GM23338 (cell line): Measurements from ENCODE around the gene NINJ2. TPM values are rescaled to one million over a fixed set of nuclear protein-coding genes. Genes with fewer than 3 reads are reported as not detected.
"Not testable (repeated sequence)": the region's sequence is repeated elsewhere in the genome, so short reads cannot be mapped to it uniquely, and the experiment has no call there.

Experiments used
- ATAC-seq: fragments of 200-7000 bp; cut with Tn5 transposase; 3 replicates; pipeline ENCODE4 v1.9.1; 2020
- DNase-seq: peaks from one replicate; pipeline ENCODE4 v3.0.0-alpha.2; 2015; ENCODE audit warnings: low spot score
- H2AFZ ChIP-seq: fragments of 200-600 bp; sonication (generic); 2 replicates; pipeline ENCODE4 v1.8.0; 2016; ENCODE audit warnings: antibody characterized with exemption, mild to moderate bottlenecking, moderate library complexity
- H3F3A ChIP-seq: fragments of 200-600 bp; sonication (generic); replicated peaks from 2 replicates; pipeline ENCODE4 v1.8.0; 2017; ENCODE audit warnings: antibody characterized with exemption, mixed run types, low read depth
- H3K27ac ChIP-seq: fragments of 200-600 bp; sonication (generic); 2 replicates; pipeline ENCODE4 v1.6.1; 2016; ENCODE audit warnings: low read depth
- H3K27me3 ChIP-seq: fragments of 200-600 bp; sonication (generic); 2 replicates; pipeline ENCODE4 v1.8.0; 2016; ENCODE audit warnings: mild to moderate bottlenecking, mixed run types, moderate library complexity; ENCODE audit not compliant: insufficient read depth
- H3K36me3 ChIP-seq: fragments of 200-600 bp; sonication (generic); 2 replicates; pipeline ENCODE4 v1.8.0; 2016; ENCODE audit warnings: mild to moderate bottlenecking; ENCODE audit not compliant: insufficient read depth
- H3K4me1 ChIP-seq: fragments of 200-600 bp; sonication (generic); 2 replicates; pipeline ENCODE4 v1.8.0; 2016; ENCODE audit warnings: mild to moderate bottlenecking, moderate library complexity; ENCODE audit not compliant: insufficient read depth
- H3K4me2 ChIP-seq: fragments of 200-600 bp; sonication (generic); 2 replicates; pipeline ENCODE4 v1.7.1; 2017; ENCODE audit warnings: mixed run types
- H3K4me3 ChIP-seq: fragments of 200-600 bp; sonication (generic); 2 replicates; pipeline ENCODE4 v1.6.1; 2016; ENCODE audit warnings: mixed run types
- H3K79me2 ChIP-seq: fragments of 200-600 bp; sonication (generic); replicated peaks from 2 replicates; pipeline ENCODE4 v1.8.0; 2017; ENCODE audit warnings: mild to moderate bottlenecking; ENCODE audit not compliant: insufficient read depth
- H3K9me2 ChIP-seq: fragments of 200-600 bp; sonication (generic); 2 replicates; pipeline ENCODE4 v1.8.0; 2017; ENCODE audit not compliant: insufficient read depth
- H4K20me1 ChIP-seq: fragments of 200-600 bp; sonication (generic); replicated peaks from 2 replicates; pipeline ENCODE4 v1.8.0; 2017; ENCODE audit warnings: mild to moderate bottlenecking; ENCODE audit not compliant: insufficient read depth
- H3K27ac Mint-ChIP-seq: 2 replicates; pipeline ENCODE4 v1.8.0; 2020; ENCODE audit warnings: inconsistent platforms, mild to moderate bottlenecking, moderate library complexity, mixed read lengths
- H3K27me3 Mint-ChIP-seq: 3 replicates; pipeline ENCODE4 v1.8.0; 2022; ENCODE audit warnings: low read depth, mild to moderate bottlenecking, moderate library complexity, mixed read lengths, inconsistent platforms; ENCODE audit not compliant: insufficient read depth, poor library complexity
- H3K36me3 Mint-ChIP-seq: 3 replicates; pipeline ENCODE4 v1.8.0; 2021; ENCODE audit warnings: low read depth, mild to moderate bottlenecking, inconsistent platforms, moderate library complexity, mixed read lengths
- H3K4me1 Mint-ChIP-seq: 3 replicates; pipeline ENCODE4 v1.8.0; 2020; ENCODE audit warnings: mild to moderate bottlenecking, inconsistent platforms, mixed read lengths
- H3K4me3 Mint-ChIP-seq: 3 replicates; pipeline ENCODE4 v1.8.0; 2021; ENCODE audit warnings: moderate library complexity, mild to moderate bottlenecking, inconsistent platforms, mixed read lengths
- H3K9me3 Mint-ChIP-seq: 3 replicates; pipeline ENCODE4 v1.8.0; 2020; ENCODE audit warnings: moderate library complexity, mild to moderate bottlenecking, inconsistent platforms, mixed read lengths
- CREB1 ChIP-seq: fragments of 250-450 bp; sonication (Bioruptor Pico); IDR thresholded peaks from 2 replicates; pipeline ENCODE4 v1.5.0; 2020; ENCODE audit warnings: low read depth, mild to moderate bottlenecking, moderate library complexity
- EZH2 ChIP-seq: fragments of 200-600 bp; sonication (generic); IDR thresholded peaks from one replicate; pipeline ENCODE4 v1.8.0; 2017; ENCODE audit warnings: antibody characterized with exemption, mild to moderate bottlenecking, low read depth; ENCODE audit not compliant: unreplicated experiment
- JUNB ChIP-seq: IDR thresholded peaks from one replicate; pipeline ENCODE4 v1.6.1; 2016; ENCODE audit warnings: antibody characterized with exemption; ENCODE audit not compliant: unreplicated experiment
- NANOG ChIP-seq: IDR thresholded peaks from 2 replicates; pipeline ENCODE4 v1.6.1; 2016; ENCODE audit warnings: antibody characterized with exemption, borderline replicate concordance
- POLR2AphosphoS5 ChIP-seq: IDR thresholded peaks from 2 replicates; pipeline ENCODE4 v1.6.1; 2016; ENCODE audit warnings: antibody characterized with exemption, low read depth
- STAT1 ChIP-seq: IDR thresholded peaks from one replicate; pipeline ENCODE4 v1.6.1; 2016; ENCODE audit warnings: antibody characterized with exemption; ENCODE audit not compliant: unreplicated experiment
- ZNF114 ChIP-seq: fragments of 250-450 bp; sonication (Bioruptor Pico); IDR thresholded peaks from 2 replicates; pipeline ENCODE4 v1.5.0; 2020; ENCODE audit warnings: mild to moderate bottlenecking, moderate library complexity
- ZNF331 ChIP-seq: fragments of 250-450 bp; sonication (Bioruptor Pico); IDR thresholded peaks from 2 replicates; pipeline ENCODE4 v1.5.0; 2020; ENCODE audit warnings: low read depth, mild to moderate bottlenecking, moderate library complexity
- polyA plus RNA-seq: library from polyadenylated mRNA; unstranded; fragments of >200 nt; fragmentation: Nextera tagmentation; extraction: Ambion mirVana; gene quantifications from 2 replicates; pipeline ENCODE4 v1.2.1, GENCODE V29; 2016
- total RNA-seq: library from RNA; depleted of rRNA; stranded (reverse); fragments of >200 nt; shearing (Covaris generic); gene quantifications from 2 replicates; pipeline ENCODE4 v1.2.3, GENCODE V29; 2014
- TF ChIP-seq, protein P1 (sequence below): IDR thresholded peaks from 2 replicates; pipeline ENCODE4 v1.6.1; 2016; ENCODE audit warnings: antibody characterized with exemption
- TF ChIP-seq, protein P2 (sequence below): IDR thresholded peaks from one replicate; pipeline ENCODE4 v1.6.1; 2018; ENCODE audit warnings: antibody characterized with exemption; ENCODE audit not compliant: unreplicated experiment

Gene NINJ2
- total and polyA plus RNA-seq, 2 experiments from 2014 or later = 0.94 to 2.6 TPM

DNA sequence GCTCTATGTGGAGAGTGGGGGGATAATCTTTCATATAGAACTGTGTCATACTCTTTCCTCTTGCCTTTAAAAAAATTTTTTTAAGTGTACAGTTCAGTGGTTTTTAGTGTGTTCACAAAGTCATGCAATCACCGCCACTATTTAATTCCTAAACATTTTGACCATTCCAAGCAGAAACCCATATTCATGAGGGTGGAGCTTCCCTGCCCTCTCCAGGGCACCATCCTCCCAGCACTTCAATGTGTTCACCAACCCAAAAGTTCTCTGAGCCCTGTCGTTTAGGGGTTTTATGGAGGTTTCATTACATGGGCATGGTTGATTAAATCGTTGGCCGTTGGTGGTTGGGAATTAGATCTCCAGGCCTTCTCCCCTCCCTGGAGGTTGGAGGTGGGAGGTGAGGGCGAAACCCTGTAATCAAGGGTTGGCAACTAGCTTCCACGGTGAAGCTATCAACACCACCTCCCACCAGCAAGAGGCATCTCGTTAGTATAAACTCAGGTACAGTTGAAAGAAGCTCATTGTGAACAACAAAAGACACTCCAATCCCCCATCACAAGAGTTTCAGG, 46.3 kb upstream of the NINJ2 start:
- peaks cover 6% of the 10 kb centered on the region for H3K27me3 Mint-ChIP-seq
- no peaks in the 10 kb centered on the region for H3K36me3 Mint-ChIP-seq
- ATAC-seq (no peak), DNase-seq (no peak)
- Histone ChIP-seq H3K4me2 (no peak overlapping the region), H3K27ac (no peak overlapping the region), H3K4me1 (peaks cover 9% of the 10 kb centered on the region; the same call in 1 of the 2 replicates), H3K9me2 (no peaks in the 10 kb centered on the region), H3K27me3 (no peaks in the 10 kb centered on the region), H3K79me2 (no peaks in the 10 kb centered on the region), H4K20me1 (no peaks in the 10 kb centered on the region), H3F3A (no peaks in the 10 kb centered on the region), H3K36me3 (no peaks in the 10 kb centered on the region), H3K4me3 (no peak overlapping the region), H2AFZ (no peak overlapping the region)
- no peak overlapping the region for H3K27ac Mint-ChIP-seq
- H3K4me3 Mint-ChIP-seq = no peak overlapping the region
- H3K4me1 Mint-ChIP-seq = peaks cover 16% of the 10 kb centered on the region
- H3K9me3 Mint-ChIP-seq = no peaks in the 10 kb centered on the region
- TF ChIP-seq STAT1 = no peak
- no peak for TF ChIP-seq POLR2AphosphoS5
- TF ChIP-seq ZNF114 (CRISPR knock-in tag) = no peak
- TF ChIP-seq ZNF331 (CRISPR knock-in tag) = no peak
- no peak for TF ChIP-seq CREB1 (CRISPR knock-in tag)
- TF ChIP-seq, protein P1, sequence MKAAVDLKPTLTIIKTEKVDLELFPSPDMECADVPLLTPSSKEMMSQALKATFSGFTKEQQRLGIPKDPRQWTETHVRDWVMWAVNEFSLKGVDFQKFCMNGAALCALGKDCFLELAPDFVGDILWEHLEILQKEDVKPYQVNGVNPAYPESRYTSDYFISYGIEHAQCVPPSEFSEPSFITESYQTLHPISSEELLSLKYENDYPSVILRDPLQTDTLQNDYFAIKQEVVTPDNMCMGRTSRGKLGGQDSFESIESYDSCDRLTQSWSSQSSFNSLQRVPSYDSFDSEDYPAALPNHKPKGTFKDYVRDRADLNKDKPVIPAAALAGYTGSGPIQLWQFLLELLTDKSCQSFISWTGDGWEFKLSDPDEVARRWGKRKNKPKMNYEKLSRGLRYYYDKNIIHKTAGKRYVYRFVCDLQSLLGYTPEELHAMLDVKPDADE = no peak
- no peak for TF ChIP-seq JUNB
- TF ChIP-seq NANOG = no peak
- TF ChIP-seq EZH2 = no peak
- TF ChIP-seq, protein P2, sequence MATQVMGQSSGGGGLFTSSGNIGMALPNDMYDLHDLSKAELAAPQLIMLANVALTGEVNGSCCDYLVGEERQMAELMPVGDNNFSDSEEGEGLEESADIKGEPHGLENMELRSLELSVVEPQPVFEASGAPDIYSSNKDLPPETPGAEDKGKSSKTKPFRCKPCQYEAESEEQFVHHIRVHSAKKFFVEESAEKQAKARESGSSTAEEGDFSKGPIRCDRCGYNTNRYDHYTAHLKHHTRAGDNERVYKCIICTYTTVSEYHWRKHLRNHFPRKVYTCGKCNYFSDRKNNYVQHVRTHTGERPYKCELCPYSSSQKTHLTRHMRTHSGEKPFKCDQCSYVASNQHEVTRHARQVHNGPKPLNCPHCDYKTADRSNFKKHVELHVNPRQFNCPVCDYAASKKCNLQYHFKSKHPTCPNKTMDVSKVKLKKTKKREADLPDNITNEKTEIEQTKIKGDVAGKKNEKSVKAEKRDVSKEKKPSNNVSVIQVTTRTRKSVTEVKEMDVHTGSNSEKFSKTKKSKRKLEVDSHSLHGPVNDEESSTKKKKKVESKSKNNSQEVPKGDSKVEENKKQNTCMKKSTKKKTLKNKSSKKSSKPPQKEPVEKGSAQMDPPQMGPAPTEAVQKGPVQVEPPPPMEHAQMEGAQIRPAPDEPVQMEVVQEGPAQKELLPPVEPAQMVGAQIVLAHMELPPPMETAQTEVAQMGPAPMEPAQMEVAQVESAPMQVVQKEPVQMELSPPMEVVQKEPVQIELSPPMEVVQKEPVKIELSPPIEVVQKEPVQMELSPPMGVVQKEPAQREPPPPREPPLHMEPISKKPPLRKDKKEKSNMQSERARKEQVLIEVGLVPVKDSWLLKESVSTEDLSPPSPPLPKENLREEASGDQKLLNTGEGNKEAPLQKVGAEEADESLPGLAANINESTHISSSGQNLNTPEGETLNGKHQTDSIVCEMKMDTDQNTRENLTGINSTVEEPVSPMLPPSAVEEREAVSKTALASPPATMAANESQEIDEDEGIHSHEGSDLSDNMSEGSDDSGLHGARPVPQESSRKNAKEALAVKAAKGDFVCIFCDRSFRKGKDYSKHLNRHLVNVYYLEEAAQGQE = no peak

GRCh38 chr12:708084-708483, 44.8 kb upstream of the NINJ2 start:
- H4K20me1 ChIP-seq, H3K27ac ChIP-seq, DNase-seq, ATAC-seq, H3K36me3 Mint-ChIP-seq, H3K79me2 ChIP-seq, H3K4me2 ChIP-seq, H3K36me3 ChIP-seq, H3K27me3 ChIP-seq, H3K27ac Mint-ChIP-seq, H3K4me3 Mint-ChIP-seq, H3K4me3 ChIP-seq, H3K9me2 ChIP-seq, H3K27me3 Mint-ChIP-seq, H3F3A ChIP-seq, H3K9me3 Mint-ChIP-seq, H3K4me1 ChIP-seq, H2AFZ ChIP-seq: not testable (repeated sequence)
- H3K4me1 Mint-ChIP-seq = peaks cover 12% of the 10 kb centered on the region; the same call in 2 of the 3 replicates
